Endodermal cell (in vitro differentiated cells): Measurements from ENCODE around the gene AKR1B1. TPM values are rescaled to one million over a fixed set of nuclear protein-coding genes. Genes with fewer than 3 reads are reported as not detected.

ENCODE experiments used
- DNase-seq: peaks from one replicate; pipeline ENCODE4 v3.0.0-alpha.2; 2017
- H3K27ac ChIP-seq: 2 replicates; pipeline ENCODE4 v1.5.1; 2013; ENCODE audit warnings: mild to moderate bottlenecking, low read depth, low read length, moderate library complexity
- H3K27me3 ChIP-seq: 2 replicates; pipeline ENCODE4 v1.6.1; 2013; ENCODE audit warnings: mild to moderate bottlenecking, low read length, moderate library complexity; ENCODE audit not compliant: insufficient read depth, control insufficient read depth, poor library complexity, severe bottlenecking
- H3K36me3 ChIP-seq: 2 replicates; pipeline ENCODE4 v1.7.0; 2013; ENCODE audit warnings: mild to moderate bottlenecking, low read length, moderate library complexity; ENCODE audit not compliant: control insufficient read depth, insufficient read depth
- H3K4me1 ChIP-seq: one replicate; pipeline ENCODE4 v1.7.0; 2013; ENCODE audit warnings: low read length; ENCODE audit not compliant: control insufficient read depth, insufficient read depth
- H3K4me3 ChIP-seq: 2 replicates; pipeline ENCODE4 v1.5.1; 2013; ENCODE audit warnings: mild to moderate bottlenecking, low read length, moderate library complexity
- H3K9ac ChIP-seq: 2 replicates; pipeline ENCODE4 v1.6.1; 2013; ENCODE audit warnings: mild to moderate bottlenecking, low read length, moderate library complexity; ENCODE audit not compliant: poor library complexity, severe bottlenecking; ENCODE audit errors: extremely low read depth
- H3K9me3 ChIP-seq: 2 replicates; pipeline ENCODE4 v1.6.1; 2013; ENCODE audit warnings: mild to moderate bottlenecking, low read length, moderate library complexity; ENCODE audit not compliant: control insufficient read depth
- H3K27ac Mint-ChIP-seq: 2 replicates; pipeline ENCODE4 v1.8.0; 2020; ENCODE audit warnings: mixed read lengths
- H3K27me3 Mint-ChIP-seq: 2 replicates; pipeline ENCODE4 v1.8.0; 2021; ENCODE audit warnings: mild to moderate bottlenecking, mixed read lengths; ENCODE audit not compliant: insufficient read depth
- H3K36me3 Mint-ChIP-seq: 2 replicates; pipeline ENCODE4 v1.8.0; 2020; ENCODE audit warnings: low read depth, mixed read lengths
- H3K4me1 Mint-ChIP-seq: 2 replicates; pipeline ENCODE4 v1.8.0; 2020; ENCODE audit warnings: mixed read lengths
- H3K4me3 Mint-ChIP-seq: 2 replicates; pipeline ENCODE4 v1.8.0; 2020; ENCODE audit warnings: mild to moderate bottlenecking, moderate library complexity, mixed read lengths
- H3K9me3 Mint-ChIP-seq: 2 replicates; pipeline ENCODE4 v1.8.0; 2020; ENCODE audit warnings: mild to moderate bottlenecking, mixed read lengths
- WGBS, 2 experiments: methylation state at CpG; one replicate each; pipeline versions ENCODE4 v1.1.5 to v1.1.7; 2013; ENCODE audit warnings: missing lambda C conversion rate in 2 of 2, mixed read lengths in 1 of 2; ENCODE audit not compliant: insufficient coverage in 1 of 2, insufficient read length in 1 of 2; 5-methylcytosine and 5-hydroxymethylcytosine counted together
- total RNA-seq, 2 donors: library from RNA; stranded (reverse); fragmentation: NEBNext Ultra II Directional in 1 of 2; extraction: Animal tissue kit (Norgen Biotek cat#: 25700) in 1 of 2; gene quantifications; 2 replicates in 1 of 2; 3 replicates in 1 of 2; pipeline ENCODE4 v1.2.1, GENCODE V29; 2021
- TF ChIP-seq, protein P1 (sequence below): fragments of 200-600 bp; sonication (generic); conservative IDR thresholded peaks from 2 replicates; pipeline ENCODE4 v1.5.0; 2021; ENCODE audit warnings: antibody characterized with exemption, mild to moderate bottlenecking

Gene AKR1B1
- total RNA-seq, 2 donors from 2014 or later = 152 to 216 TPM

DNA sequence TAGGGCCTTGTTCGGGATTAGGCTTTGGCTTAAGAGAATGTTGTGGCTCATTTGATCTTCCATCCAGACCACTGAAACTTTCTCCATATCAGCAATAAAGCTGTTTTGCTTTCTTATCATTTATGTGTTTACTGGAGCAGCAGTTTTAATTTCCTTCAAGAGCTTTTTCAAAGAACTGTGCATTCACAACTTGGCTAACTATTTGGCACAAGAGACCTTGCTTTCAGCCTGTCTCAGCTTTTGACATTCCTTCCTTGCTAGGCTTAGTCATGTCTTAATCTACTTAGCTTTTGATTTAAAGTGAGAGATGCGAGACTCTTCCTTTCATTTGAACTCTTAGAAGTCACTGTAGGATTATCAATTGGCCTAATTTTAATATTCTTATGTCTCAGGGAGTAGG, 19.1 kb upstream of the AKR1B1 start:
- Mint-ChIP-seq H3K9me3 (no peaks in the 10 kb centered on the region), H3K4me3 (no peak overlapping the region), H3K36me3 (peaks cover under 1% of the 10 kb centered on the region), H3K27me3 (no peaks in the 10 kb centered on the region), H3K27ac (no peak overlapping the region), H3K4me1 (peaks cover 14% of the 10 kb centered on the region)
- peaks cover 13% of the 10 kb centered on the region for H3K9me3 ChIP-seq
- no peak overlapping the region for H3K27ac ChIP-seq
- TF ChIP-seq, protein P1, sequence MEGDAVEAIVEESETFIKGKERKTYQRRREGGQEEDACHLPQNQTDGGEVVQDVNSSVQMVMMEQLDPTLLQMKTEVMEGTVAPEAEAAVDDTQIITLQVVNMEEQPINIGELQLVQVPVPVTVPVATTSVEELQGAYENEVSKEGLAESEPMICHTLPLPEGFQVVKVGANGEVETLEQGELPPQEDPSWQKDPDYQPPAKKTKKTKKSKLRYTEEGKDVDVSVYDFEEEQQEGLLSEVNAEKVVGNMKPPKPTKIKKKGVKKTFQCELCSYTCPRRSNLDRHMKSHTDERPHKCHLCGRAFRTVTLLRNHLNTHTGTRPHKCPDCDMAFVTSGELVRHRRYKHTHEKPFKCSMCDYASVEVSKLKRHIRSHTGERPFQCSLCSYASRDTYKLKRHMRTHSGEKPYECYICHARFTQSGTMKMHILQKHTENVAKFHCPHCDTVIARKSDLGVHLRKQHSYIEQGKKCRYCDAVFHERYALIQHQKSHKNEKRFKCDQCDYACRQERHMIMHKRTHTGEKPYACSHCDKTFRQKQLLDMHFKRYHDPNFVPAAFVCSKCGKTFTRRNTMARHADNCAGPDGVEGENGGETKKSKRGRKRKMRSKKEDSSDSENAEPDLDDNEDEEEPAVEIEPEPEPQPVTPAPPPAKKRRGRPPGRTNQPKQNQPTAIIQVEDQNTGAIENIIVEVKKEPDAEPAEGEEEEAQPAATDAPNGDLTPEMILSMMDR = no peak
- no peak overlapping the region for H3K9ac ChIP-seq
- H3K4me3 ChIP-seq = no peak overlapping the region
- no peaks in the 10 kb centered on the region for H3K27me3 ChIP-seq
- 78% methylated on average over 2 of the region's 2 CpGs; no CpG with 5 or more reads in 1 of the 2 experiments for WGBS, 2 experiments
- H3K4me1 ChIP-seq = no peaks in the 10 kb centered on the region
- no peaks in the 10 kb centered on the region for H3K36me3 ChIP-seq
- DNase-seq = no peak

DNA sequence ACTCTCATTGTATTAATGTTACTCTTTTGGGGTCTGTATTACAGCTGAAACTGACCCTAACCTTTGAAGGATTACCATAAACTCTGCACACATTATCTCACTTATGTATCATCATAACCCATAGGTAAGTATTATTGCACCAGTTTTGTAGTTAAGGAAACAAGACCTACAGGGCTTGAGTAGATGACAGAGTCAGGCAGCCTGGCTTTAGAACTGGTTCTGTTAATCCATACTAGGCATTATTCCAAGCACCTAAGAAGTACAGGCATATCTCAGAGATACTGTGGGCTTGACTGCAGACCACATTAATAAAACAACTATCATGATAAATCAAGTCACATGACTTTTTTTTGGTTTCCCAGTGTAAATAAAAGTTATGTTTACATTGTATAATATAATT, 17.1 kb upstream of the AKR1B1 start:
- Histone ChIP-seq H3K4me3 (no peak overlapping the region), H3K27ac (no peak overlapping the region), H3K9ac (no peak overlapping the region), H3K27me3 (no peaks in the 10 kb centered on the region), H3K4me1 (peaks cover 2% of the 10 kb centered on the region), H3K36me3 (no peaks in the 10 kb centered on the region), H3K9me3 (peaks cover 6% of the 10 kb centered on the region)
- H3K4me3 Mint-ChIP-seq = no peak overlapping the region
- peaks cover 2% of the 10 kb centered on the region for H3K36me3 Mint-ChIP-seq
- no peaks in the 10 kb centered on the region for H3K27me3 Mint-ChIP-seq
- peaks cover 31% of the 10 kb centered on the region for H3K4me1 Mint-ChIP-seq
- TF ChIP-seq, protein P1 = no peak
- peaks cover 2% of the 10 kb centered on the region for H3K9me3 Mint-ChIP-seq
- DNase-seq = no peak
- H3K27ac Mint-ChIP-seq = no peak overlapping the region

GRCh38 chr7:134474828-134475227, 15.9 kb upstream of the AKR1B1 start:
- no peak for DNase-seq
- H3K4me3 Mint-ChIP-seq = no peak overlapping the region
- peaks cover 2% of the 10 kb centered on the region for H3K36me3 Mint-ChIP-seq
- 90 to 100% methylated on average over 1 of the region's 1 CpG for WGBS, 2 experiments
- Histone ChIP-seq H3K9me3 (peaks cover 16% of the 10 kb centered on the region), H3K36me3 (no peaks in the 10 kb centered on the region), H3K9ac (no peak overlapping the region), H3K4me3 (peak overlapping the region; percentile 30), H3K4me1 (peaks cover 2% of the 10 kb centered on the region), H3K27me3 (no peaks in the 10 kb centered on the region), H3K27ac (no peak overlapping the region)
- H3K27me3 Mint-ChIP-seq = no peaks in the 10 kb centered on the region
- TF ChIP-seq, protein P1 = no peak
- no peak overlapping the region for H3K27ac Mint-ChIP-seq
- peaks cover 5% of the 10 kb centered on the region for H3K9me3 Mint-ChIP-seq
- H3K4me1 Mint-ChIP-seq = peaks cover 29% of the 10 kb centered on the region
